GM12878 (cell line): ENCODE measurements around the gene PMS1. TPM values are rescaled to one million over a fixed set of nuclear protein-coding genes. Genes with fewer than 3 reads are reported as not detected.

Experiments used
- CEBPB ChIP-seq, 2 experiments: fragments of 150-350 bp in 1 of 2; IDR thresholded peaks; 2 replicates each; pipeline ENCODE4 v1.6.1; 2012 to 2014; ENCODE audit warnings: low read depth in 2 of 2, low read length in 2 of 2, borderline replicate concordance in 1 of 2, inconsistent platforms in 1 of 2
- CHD4 ChIP-seq: fragments of 200-600 bp; sonication (generic); IDR thresholded peaks from 2 replicates; pipeline ENCODE4 v1.6.1; 2016; ENCODE audit warnings: mild to moderate bottlenecking
- E2F8 ChIP-seq: fragments of 450-650 bp; IDR thresholded peaks from 2 replicates; pipeline ENCODE4 v1.6.1; 2018; ENCODE audit warnings: mild to moderate bottlenecking, low read depth, moderate library complexity; ENCODE audit not compliant: partially characterized antibody
- IRF4 ChIP-seq: IDR thresholded peaks from 2 replicates; pipeline ENCODE4 v1.6.1; 2011; ENCODE audit warnings: low read depth, low read length
- MXI1 ChIP-seq: fragments of 150-350 bp; IDR thresholded peaks from 2 replicates; pipeline ENCODE4 v1.6.1; 2011; ENCODE audit warnings: low read depth, mild to moderate bottlenecking, inconsistent platforms, low read length, improper control_type of control experiment
- MYB ChIP-seq: fragments of 150-350 bp; IDR thresholded peaks from 2 replicates; pipeline ENCODE4 v1.6.1; 2014; ENCODE audit warnings: mild to moderate bottlenecking, low read depth, low read length, borderline replicate concordance
- NFIC ChIP-seq: IDR thresholded peaks from 2 replicates; pipeline ENCODE4 v1.6.1; 2012; ENCODE audit warnings: low read depth, mild to moderate bottlenecking, inconsistent platforms, low read length, moderate library complexity
- NFXL1 ChIP-seq: fragments of 450-650 bp; IDR thresholded peaks from 2 replicates; pipeline ENCODE4 v1.6.1; 2017; ENCODE audit warnings: antibody characterized with exemption, mild to moderate bottlenecking, borderline replicate concordance
- NR2C1 ChIP-seq: fragments of 450-650 bp; IDR thresholded peaks from 2 replicates; pipeline ENCODE4 v1.6.1; 2017; ENCODE audit warnings: antibody characterized with exemption, mild to moderate bottlenecking, moderate library complexity
- RAD51 ChIP-seq: fragments of 450-650 bp; IDR thresholded peaks from 2 replicates; pipeline ENCODE4 v1.6.1; 2016; ENCODE audit warnings: moderate library complexity, mild to moderate bottlenecking, inconsistent platforms
- RELB ChIP-seq: fragments of 450-650 bp; IDR thresholded peaks from 2 replicates; pipeline ENCODE4 v1.6.1; 2017; ENCODE audit warnings: low read depth, mild to moderate bottlenecking, moderate library complexity
- ZBTB40 ChIP-seq: fragments of 450-650 bp; IDR thresholded peaks from 2 replicates; pipeline ENCODE4 v1.6.1; 2016; ENCODE audit warnings: mild to moderate bottlenecking, moderate library complexity, borderline replicate concordance
- ZNF687 ChIP-seq: fragments of 450-650 bp; IDR thresholded peaks from 2 replicates; pipeline ENCODE4 v1.6.1; 2017; ENCODE audit warnings: mild to moderate bottlenecking, moderate library complexity
- polyA plus RNA-seq, 11 experiments: library from polyadenylated mRNA; depleted of rRNA in 4 of 11; unstranded in 6 of 11; stranded (reverse) in 5 of 11; fragments of >200 nt; fragmentation: Nextera tagmentation in 4 of 11; fragmentation: Illumina TruSeq in 1 of 11; extraction: Ambion mirVana in 4 of 11; extraction: Trizol in 1 of 11; gene quantifications; 1 replicate in 1 of 11; 2 replicates in 10 of 11; pipeline versions ENCODE4 v1.2.1 to v1.2.3, GENCODE V29; 2011 to 2016; ENCODE audit warnings: inconsistent platforms in 2 of 11, missing spikeins in 2 of 11, low read depth in 1 of 11
- total RNA-seq, 4 experiments: library from RNA; depleted of rRNA in 3 of 4; stranded (reverse); fragments of >200 nt in 3 of 4; fragmentation: Illumina TruSeq in 1 of 4; extraction: Trizol in 1 of 4; gene quantifications; 2 replicates each; pipeline versions ENCODE4 v1.2.1 to v1.2.3, GENCODE V29; 2013 to 2021

PMS1 gene
- total and polyA plus RNA-seq, 10 of the 15 experiments (the other 5 are each of a cell fraction or from before 2014, with no cell fraction given) = 18.7 to 50.6 (median 29.5) TPM

GRCh38 chr2:189901664-189902063 is 117.4 kb downstream of the PMS1 start (continued):
- no peak for TF ChIP-seq ZBTB40
- no peak for TF ChIP-seq NR2C1
- no peak for TF ChIP-seq MXI1
- TF ChIP-seq NFXL1 = no peak
- TF ChIP-seq CHD4 = no peak
- TF ChIP-seq RELB = no peak
- no peak for TF ChIP-seq IRF4
- no peak for TF ChIP-seq RAD51
- TF ChIP-seq MYB = no peak
- TF ChIP-seq ZNF687 = no peak
- no peak for TF ChIP-seq E2F8
- TF ChIP-seq NFIC = no peak
- no peak for TF ChIP-seq CEBPB (IDR thresholded peaks at IDR 0.05; ENCODE audit: borderline replicate concordance in 1 of 2, low read depth in 2 of 2, low read length in 2 of 2)
